ENCODE measurements around the gene NHERF1. TPM values are rescaled to one million over a fixed set of nuclear protein-coding genes. Genes with fewer than 3 reads are reported as not detected.

Gene NHERF1
- total and polyA plus RNA-seq, 2 of the 13 experiments (the other 11 are each of a cell fraction or from before 2014, with no cell fraction given): 169 to 269 TPM

- TF ChIP-seq TARDBP (CRISPR knock-in tag; IDR thresholded peaks at IDR 0.05): no peak; the same call in 1 of the 2 replicates
- peak; percentile 51 for TF ChIP-seq ZMAT3 (CRISPR knock-in tag; conservative IDR thresholded peaks at IDR 0.05)
- TF ChIP-seq ZHX2 (IDR thresholded peaks at IDR 0.05; ENCODE audit: low read depth): peak; percentile 46; the same call in 1 of the 2 replicates
- TF ChIP-seq ZHX2 (CRISPR knock-in tag; IDR thresholded peaks at IDR 0.05; ENCODE audit: borderline replicate concordance): no peak
- TF ChIP-seq ZNF317 (CRISPR knock-in tag; IDR thresholded peaks at IDR 0.05): no peak
- TF ChIP-seq BCL6 (CRISPR knock-in tag; IDR thresholded peaks at IDR 0.05): peak; percentile 7; the same call in 1 of the 2 replicates
- TF ChIP-seq FUBP1 (CRISPR knock-in tag; IDR thresholded peaks at IDR 0.05; ENCODE audit: borderline replicate concordance): no peak
- TF ChIP-seq MLXIP (CRISPR knock-in tag; IDR thresholded peaks at IDR 0.05; ENCODE audit: borderline replicate concordance): no peak
- no peak for TF ChIP-seq CERS6 (CRISPR knock-in tag; IDR thresholded peaks at IDR 0.05)
- TF ChIP-seq WIZ (CRISPR knock-in tag; IDR thresholded peaks at IDR 0.05): 0 out of 2 replicates have a peak, but pooled peaks have one; percentile 48
- no peak for TF ChIP-seq ZNF704 (CRISPR knock-in tag; IDR thresholded peaks at IDR 0.05; ENCODE audit: borderline replicate concordance)
- TF ChIP-seq IKZF5 (CRISPR knock-in tag; IDR thresholded peaks at IDR 0.05): peak; percentile 68; the same call in 1 of the 2 replicates
- peak; percentile 59 for TF ChIP-seq HDAC2 (CRISPR knock-in tag; IDR thresholded peaks at IDR 0.05)
Measured at GRCh38 chr17:74776044-74776962, 27.9 kb downstream of the NHERF1 start, which contains the start of gene NAT9 (continued).
